HG03064 (cell line): Measurements from ENCODE around the gene POTEE.
"Not testable (repeated sequence)": the region's sequence is repeated elsewhere in the genome, so short reads cannot be mapped to it uniquely, and the experiment has no call there.

Source experiments
- ATAC-seq: cut with Tn5 transposase; IDR thresholded peaks from one replicate; pipeline ENCODE4 v1.9.1; 2021; ENCODE audit warnings: low read depth; ENCODE audit not compliant: unreplicated experiment

The POTEE gene

DNA sequence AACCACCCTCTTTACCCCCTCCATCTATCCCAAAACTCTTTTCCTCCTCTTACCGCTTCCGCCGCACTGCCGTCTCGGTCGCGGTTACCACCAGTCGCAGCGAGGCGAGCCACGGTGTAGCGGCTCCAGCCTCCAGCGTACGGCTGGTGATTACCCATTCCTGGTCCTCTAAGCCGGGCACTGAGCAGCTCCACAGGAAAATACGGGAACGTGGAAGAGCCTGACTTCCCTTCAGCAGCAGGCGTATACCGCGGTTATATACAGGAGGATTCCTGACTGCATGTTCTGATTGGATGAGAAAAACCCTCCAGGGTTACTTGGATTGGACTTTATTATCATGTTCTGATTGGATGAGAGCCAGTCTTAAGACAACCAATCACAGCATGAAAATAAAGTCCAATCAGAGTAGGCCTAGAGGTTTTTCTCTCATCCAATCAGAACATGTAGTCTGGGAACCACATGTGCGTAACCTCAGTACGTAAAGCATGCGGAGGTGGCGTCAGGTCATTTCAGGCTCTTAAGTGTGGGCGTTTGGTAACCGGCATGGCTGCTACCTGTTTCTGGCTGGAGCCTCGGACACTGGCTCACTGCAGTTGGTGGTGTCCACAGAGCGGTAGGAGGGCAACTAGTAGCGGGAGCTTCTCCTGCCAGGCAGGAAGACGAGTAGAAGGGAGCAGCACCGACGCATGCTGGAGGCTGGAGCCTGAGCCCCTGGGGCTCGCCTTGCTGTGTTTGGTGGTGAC, at the start of gene POTEE:
Gene POTEE (plus strand): TSS at position 507 of the 743 bp plus-strand sequence. CDS start 8,867 bp downstream, outside the sequence.
- ATAC-seq, result not testable (repeated sequence)

DNA sequence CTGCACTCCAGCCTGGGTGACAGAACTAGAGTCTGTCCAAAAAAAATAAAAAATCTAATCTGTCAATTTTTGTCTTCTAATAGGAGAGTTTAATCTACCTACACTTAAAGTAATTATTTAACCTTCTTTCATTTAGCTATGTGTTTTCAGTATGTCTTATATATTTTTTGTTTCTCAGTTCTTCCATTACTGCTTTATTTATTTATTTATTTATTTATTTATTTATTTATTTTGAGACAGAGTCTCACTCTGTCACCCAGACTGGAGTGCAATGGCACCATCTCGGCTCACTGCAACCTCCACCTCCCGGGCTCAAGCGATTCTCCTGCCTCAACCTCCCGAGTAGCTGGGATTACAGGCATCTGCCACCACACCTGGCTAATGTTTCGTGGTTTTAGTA, 43.8 kb upstream of the POTEE start:
- ATAC-seq, result not testable (repeated sequence)

DNA sequence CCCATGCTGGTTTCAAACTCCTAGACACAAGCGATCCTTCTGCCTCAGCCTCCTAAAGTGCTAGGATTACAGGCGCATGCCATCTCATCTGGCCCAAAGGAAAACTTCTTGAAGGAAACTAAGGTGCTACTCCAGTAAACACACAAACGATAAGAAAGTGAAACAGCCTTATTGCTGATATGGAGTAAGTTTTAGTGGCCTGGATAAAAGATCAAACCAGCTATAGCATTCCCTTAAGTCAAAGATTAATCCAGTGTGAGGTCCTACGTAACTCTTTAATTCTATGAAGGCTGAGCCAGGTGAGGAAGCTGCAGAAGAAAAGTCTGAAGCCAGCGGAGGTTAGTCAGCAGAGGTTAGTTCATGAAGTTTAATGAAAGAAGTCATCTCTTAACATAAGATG, 40.8 kb upstream of the POTEE start:
- ATAC-seq, result no peak

DNA sequence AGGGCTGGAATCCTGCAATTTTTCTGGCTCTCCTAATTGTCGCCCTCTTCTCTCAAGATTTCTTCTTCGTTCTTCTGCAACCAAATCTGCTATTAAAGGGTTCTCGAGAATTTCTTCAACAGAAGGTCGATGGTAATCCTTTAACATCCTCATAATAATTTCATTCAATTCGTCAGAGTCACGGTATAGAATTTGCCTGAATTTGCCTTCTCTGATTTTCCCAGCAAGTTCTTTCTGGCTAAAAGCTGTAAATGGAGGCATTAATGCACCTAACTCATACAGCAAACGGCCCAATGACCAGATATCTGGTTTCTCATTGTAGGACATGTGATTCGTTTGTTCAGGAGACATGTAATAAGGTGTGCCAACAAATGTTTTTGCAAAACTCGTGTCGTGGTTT, 31.3 kb upstream of the POTEE start:
- ATAC-seq, result not testable (repeated sequence)

DNA sequence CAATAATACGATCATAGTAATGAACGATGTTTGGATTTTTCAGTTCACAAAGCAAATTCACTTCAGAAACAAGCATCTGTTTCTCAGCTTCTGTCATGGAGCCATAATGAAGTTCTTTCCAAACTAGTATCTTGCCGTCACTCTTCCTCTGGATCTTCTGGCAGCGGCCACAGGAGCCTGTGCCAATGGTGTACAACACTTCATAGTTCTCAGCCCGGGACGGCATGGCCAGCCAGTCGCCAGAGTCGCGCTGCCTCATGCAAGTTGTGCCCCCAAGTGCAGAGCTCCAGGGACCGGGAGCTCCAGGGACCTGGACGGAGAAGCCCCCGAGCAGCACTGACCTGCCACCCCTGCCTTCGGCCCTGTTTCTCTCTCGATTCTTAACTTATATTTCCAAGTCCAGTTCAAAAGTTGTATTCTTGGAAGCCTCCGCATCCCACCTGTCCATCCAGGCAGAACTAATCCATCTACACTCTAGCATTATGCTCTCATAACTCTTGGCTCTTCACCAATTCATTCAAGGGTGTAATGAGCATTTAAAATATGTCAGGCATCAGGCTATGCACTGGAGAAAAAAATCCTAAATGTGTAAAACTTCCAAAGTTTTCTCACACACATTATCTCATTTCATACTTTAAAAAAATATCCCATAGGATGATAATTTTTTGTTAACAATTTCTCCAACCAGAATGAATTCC, 30.5 kb upstream of the POTEE start:
- ATAC-seq, result not testable (repeated sequence)

DNA sequence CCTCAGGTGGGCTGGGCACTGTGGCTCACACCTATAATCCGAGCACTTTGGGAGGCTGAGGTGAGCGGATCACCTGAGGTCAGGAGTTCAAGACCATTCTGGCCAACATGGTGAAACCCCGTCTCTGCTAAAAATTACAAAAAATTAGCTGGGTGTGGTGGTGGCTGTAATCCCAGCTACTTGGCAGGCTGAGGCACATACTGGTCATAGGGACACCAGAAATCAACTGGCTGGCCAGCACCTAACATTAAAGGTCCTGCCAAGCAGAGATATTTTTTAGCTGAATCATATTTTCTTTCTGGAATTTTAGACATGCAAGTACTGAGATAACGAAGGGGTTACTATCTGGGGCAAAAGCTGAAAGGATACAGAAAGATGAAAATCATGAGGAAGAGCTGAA, 27.9 kb upstream of the POTEE start:
- ATAC-seq, result not testable (repeated sequence)

DNA sequence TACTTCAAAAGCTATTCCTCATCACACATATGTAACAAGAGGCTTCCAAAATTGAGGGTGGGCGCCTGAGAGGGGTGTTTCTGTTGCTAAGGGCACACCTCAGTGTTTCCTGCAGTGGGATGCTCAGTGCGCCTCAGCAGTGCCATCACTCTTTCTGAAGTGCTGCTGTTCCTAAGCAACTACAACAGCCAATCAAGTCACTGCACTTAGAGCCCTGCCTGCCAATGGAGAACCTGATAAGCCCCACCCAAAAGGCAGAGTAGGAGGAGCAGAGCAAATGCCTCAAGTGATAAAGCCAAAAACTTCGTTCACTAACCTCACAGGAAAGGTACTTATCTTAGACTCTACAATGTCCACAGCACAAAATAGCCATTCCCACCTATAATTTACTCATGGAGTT, 15.9 kb upstream of the POTEE start:
- not testable (repeated sequence) for ATAC-seq

DNA sequence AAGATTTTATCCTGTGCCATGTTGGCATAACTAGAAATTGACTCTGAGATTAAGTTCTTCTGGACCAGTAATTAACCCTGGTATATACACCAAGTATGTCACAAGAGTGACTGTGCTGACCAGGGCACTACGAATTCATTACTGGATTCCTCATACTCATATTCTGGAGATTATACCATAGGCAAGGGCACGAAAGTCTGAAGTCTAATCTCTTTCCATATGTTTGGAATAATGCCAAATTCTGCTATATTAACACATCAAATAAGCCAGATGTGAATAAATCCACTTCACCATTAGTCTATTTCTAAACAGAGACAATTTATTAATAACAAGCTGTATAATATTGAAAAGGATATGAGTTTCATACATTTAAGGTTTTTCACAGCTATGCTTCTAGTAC, 13.2 kb upstream of the POTEE start:
- ATAC-seq, result not testable (repeated sequence)

DNA sequence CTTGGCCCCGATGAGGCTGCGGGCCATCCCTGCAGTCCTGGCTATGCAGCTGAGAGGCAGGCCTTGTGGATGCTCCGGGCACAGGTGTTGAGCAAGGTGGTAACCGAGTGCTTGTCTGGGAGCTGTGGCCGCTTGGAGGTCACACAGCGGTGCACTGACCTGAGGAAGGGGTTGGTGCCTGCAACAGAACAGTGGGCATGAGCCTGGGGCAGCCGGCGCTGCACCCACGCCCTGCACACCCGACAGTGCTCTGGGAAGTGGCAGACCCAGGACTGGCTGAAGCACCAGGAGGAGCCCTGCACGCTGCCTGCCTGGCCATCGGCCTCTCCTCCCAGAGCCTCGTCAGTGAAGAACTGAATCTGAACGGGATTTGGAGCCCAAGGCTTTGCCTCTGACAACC, 8.2 kb upstream of the POTEE start:
- no peak for ATAC-seq

DNA sequence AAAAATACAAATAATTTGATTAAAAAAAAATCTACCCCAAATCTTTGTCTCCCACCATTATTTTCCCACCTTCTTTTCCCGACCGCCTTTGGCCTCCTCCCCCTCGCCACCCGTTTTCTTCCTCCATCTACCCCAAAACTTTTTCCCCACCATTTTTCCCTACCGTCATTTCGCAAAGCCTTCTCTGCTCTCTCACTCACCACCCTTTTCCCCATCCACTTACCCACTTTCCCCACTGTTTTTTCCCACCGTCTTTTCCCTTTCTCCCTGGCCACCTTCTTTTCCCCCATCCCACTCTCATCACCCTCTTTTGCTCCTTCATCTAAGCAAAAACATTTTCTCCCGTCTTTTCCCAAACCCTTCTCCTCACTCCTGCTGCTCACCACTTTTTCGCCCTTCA, 1.5 kb upstream of the POTEE start:
- not testable (repeated sequence) for ATAC-seq

DNA sequence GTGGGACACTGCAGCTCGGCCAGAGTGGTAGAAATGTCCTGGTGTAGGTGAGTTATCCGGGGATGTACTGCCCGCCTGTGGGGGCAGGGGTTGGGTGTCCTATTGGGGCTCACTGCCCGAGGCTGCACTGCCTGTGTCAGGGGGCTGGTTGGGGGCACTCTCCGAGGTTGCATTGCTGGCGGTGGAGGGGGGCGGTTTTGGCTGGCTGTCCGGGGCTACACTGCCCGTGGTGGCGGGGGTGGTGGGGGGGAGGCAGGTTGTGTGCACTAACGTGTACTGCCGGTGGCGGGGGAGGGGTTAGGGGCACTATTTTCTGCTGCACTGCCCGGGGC, 403 bp downstream of the POTEE start:
- not testable (repeated sequence) for ATAC-seq

DNA sequence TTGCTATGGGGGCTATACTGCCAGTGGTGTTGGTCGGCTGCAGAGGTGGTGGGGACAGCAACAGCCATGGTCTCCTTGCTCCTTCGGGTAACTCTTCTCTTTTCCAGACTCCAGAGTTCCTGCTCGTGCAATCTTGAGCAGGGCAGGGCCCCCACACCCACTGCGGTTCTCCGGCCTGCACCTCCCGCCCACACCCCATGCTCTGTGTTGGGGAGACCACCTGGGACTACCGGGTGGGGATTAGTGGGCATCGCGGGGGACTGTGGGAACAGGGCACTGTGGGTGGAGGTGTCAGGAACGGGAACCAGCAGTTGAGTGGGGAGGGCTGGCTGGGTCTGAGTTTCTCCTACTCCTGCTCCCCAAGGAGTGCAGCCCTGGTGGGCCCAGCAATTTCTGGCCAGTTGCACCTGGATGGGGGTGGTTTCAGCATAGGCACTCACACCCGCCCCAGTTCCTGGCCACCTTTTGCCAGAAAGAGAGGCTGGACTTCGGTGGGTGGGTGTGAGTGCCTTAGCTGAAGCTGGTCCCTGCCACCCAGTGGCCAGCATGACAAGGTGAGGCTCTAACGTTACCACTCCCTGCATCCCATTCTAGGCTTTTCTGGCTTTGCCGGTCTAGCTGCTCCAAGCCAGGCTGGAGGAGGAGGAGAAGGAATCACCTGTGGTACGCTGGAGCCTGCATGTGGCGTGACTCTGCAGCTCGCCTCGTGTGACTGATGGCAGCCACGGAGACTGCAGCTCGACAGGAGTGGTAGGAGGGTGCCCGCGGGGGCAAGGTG, 1.3 kb downstream of the POTEE start:
- ATAC-seq, result not testable (repeated sequence)

DNA sequence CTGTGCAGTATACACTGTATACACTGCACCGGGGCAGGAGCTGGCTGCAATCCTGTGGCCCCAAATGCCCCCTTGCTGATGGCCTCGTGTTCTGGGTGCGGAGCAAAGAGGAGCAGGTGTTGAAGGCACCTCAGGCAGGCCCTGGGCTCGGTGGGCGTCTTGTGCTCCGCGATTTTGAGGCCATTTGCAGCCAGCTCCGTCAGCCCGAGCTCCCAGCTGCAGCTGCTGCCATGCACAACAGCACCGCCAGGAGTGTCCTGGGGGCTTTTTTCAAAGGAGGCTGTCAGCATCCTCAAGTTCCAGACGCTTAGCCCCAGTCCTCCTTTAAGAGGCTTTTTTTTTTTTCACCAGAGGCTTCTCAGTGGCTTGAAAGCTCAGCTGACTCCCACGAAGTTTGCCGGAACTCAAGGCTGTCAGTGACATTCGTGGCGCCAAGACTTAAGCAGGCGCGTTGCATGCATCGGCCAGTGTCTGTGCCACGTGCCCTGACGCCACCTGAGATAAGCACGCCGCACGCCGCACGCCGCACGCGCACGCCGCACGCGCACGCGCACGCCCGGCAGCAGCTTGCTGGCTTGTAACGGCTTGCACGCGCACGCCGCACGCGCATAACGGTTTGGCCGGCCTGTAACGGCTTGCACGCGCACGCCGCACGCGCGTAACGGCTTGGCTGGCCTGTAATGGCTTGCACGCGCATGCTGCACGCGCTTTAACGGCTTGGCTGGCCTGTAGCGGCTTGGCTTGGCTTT, 8.1 kb downstream of the POTEE start:
- not testable (repeated sequence) for ATAC-seq

DNA sequence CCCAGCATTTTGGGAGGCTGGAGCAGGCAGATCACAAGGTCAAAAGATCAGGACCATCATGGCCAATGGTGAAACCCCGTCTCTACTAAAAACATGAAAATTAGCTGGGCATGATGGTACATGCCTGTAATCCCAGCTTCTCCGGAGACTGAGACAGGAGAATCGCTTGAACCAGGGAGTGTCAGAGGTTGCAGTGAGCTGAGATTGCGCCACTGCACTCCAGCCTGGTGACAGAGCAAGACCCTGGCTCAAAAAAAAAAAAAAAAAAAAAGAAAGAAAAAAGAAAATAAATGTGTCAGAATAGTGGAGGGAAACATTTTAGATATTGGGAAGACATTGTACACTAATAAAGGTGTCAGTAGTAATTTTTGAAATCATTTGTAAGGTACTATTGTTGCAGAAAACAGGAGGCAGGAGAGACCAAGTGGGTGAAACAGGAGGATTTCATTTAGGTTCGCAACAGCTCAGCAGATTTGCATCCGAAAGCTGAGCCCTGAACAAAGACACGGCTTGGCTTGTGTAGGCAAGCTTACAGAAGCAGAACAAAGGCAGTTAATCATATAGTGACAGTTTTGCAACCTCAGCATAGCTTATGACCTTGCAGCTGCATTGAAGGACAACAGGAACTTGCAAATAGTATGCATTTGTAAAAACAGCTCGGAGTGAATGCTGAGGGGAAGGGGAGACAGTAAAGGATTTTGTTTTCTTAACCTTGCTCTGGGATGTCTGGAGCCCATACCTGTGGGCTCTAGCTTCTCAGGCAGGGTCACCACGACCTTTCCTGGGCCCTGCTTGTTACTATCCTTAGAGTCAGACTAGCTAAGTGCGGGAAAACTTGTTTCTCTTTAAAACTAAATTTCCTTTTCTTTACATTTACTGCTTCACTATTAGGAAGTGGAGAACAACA, 26.5 kb downstream of the POTEE start:
- ATAC-seq, result not testable (repeated sequence)
